Kidney epithelial cell (primary cell): ENCODE measurements around the gene RTTN. TPM values are rescaled to one million over a fixed set of nuclear protein-coding genes. Genes with fewer than 3 reads are reported as not detected.

Source experiments
- DNase-seq: peaks from one replicate; pipeline ENCODE4 v3.0.0-alpha.2; 2010; ENCODE audit warnings: low read depth
- H3K27me3 ChIP-seq: 2 replicates; pipeline ENCODE4 v1.6.0; 2011; ENCODE audit warnings: low read length; ENCODE audit not compliant: control insufficient read depth, insufficient read depth
- H3K36me3 ChIP-seq: 2 replicates; pipeline ENCODE4 v1.5.1; 2011; ENCODE audit warnings: low read length; ENCODE audit not compliant: control insufficient read depth, insufficient read depth
- H3K4me3 ChIP-seq: 2 replicates; pipeline ENCODE4 v1.5.1; 2011; ENCODE audit warnings: low read depth, mild to moderate bottlenecking, control low read depth, low read length
- CTCF ChIP-seq: IDR thresholded peaks from 2 replicates; pipeline ENCODE4 v1.5.1; 2011; ENCODE audit warnings: mild to moderate bottlenecking, moderate library complexity, low read length, control low read depth, inconsistent platforms; ENCODE audit not compliant: insufficient read depth, poor library complexity, severe bottlenecking
- total RNA-seq: library from RNA; depleted of rRNA; stranded (reverse); fragments of >200 nt; gene quantifications from 2 replicates; pipeline ENCODE4 v1.2.3, GENCODE V29; 2015

The RTTN gene
- total RNA-seq, 1 donor from 2014 or later, result 7.2 TPM

- no peak for TF ChIP-seq CTCF
- H3K27me3 ChIP-seq, result no peaks in the 10 kb centered on the region
- no peak overlapping the region for H3K4me3 ChIP-seq
- no peak for DNase-seq
- H3K36me3 ChIP-seq, result no peaks in the 10 kb centered on the region
Measured at GRCh38 chr18:70059684-70060083, 145.8 kb downstream of the RTTN start.

- no peak for DNase-seq
- Histone ChIP-seq H3K4me3 (no peak overlapping the region), H3K36me3 (no peaks in the 10 kb centered on the region), H3K27me3 (no peaks in the 10 kb centered on the region)
- no peak for TF ChIP-seq CTCF
Measured at GRCh38 chr18:70058916-70059315, 146.6 kb downstream of the RTTN start.

- DNase-seq, result no peak
- Histone ChIP-seq H3K36me3 (no peaks in the 10 kb centered on the region), H3K27me3 (no peaks in the 10 kb centered on the region), H3K4me3 (no peak overlapping the region)
- no peak for TF ChIP-seq CTCF
Measured at GRCh38 chr18:70047931-70048603, 157.4 kb downstream of the RTTN start.

- no peak for DNase-seq
- Histone ChIP-seq H3K36me3 (no peaks in the 10 kb centered on the region), H3K4me3 (no peak overlapping the region), H3K27me3 (no peaks in the 10 kb centered on the region)
- no peak for TF ChIP-seq CTCF
Measured at GRCh38 chr18:70046796-70047195, 158.7 kb downstream of the RTTN start.

- Histone ChIP-seq H3K36me3 (no peaks in the 10 kb centered on the region), H3K4me3 (no peak overlapping the region), H3K27me3 (no peaks in the 10 kb centered on the region)
- no peak for TF ChIP-seq CTCF
- no peak for DNase-seq
Measured at GRCh38 chr18:70046207-70046606, 159.3 kb downstream of the RTTN start.

- Histone ChIP-seq H3K36me3 (no peaks in the 10 kb centered on the region), H3K27me3 (no peaks in the 10 kb centered on the region), H3K4me3 (no peak overlapping the region)
- peak; percentile 76 for DNase-seq
- no peak for TF ChIP-seq CTCF
Measured at GRCh38 chr18:70044632-70045031, 160.9 kb downstream of the RTTN start.
